ENCODE results near the gene DNER.
"Not testable (repeated sequence)": the region's sequence is repeated elsewhere in the genome, so short reads cannot be mapped to it uniquely, and the experiment has no call there.

Gene DNER, protein sequence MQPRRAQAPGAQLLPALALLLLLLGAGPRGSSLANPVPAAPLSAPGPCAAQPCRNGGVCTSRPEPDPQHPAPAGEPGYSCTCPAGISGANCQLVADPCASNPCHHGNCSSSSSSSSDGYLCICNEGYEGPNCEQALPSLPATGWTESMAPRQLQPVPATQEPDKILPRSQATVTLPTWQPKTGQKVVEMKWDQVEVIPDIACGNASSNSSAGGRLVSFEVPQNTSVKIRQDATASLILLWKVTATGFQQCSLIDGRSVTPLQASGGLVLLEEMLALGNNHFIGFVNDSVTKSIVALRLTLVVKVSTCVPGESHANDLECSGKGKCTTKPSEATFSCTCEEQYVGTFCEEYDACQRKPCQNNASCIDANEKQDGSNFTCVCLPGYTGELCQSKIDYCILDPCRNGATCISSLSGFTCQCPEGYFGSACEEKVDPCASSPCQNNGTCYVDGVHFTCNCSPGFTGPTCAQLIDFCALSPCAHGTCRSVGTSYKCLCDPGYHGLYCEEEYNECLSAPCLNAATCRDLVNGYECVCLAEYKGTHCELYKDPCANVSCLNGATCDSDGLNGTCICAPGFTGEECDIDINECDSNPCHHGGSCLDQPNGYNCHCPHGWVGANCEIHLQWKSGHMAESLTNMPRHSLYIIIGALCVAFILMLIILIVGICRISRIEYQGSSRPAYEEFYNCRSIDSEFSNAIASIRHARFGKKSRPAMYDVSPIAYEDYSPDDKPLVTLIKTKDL
- total RNA-seq = 0 to 1.5 (median 0.10) reads per million in 18 experiments

DNA sequence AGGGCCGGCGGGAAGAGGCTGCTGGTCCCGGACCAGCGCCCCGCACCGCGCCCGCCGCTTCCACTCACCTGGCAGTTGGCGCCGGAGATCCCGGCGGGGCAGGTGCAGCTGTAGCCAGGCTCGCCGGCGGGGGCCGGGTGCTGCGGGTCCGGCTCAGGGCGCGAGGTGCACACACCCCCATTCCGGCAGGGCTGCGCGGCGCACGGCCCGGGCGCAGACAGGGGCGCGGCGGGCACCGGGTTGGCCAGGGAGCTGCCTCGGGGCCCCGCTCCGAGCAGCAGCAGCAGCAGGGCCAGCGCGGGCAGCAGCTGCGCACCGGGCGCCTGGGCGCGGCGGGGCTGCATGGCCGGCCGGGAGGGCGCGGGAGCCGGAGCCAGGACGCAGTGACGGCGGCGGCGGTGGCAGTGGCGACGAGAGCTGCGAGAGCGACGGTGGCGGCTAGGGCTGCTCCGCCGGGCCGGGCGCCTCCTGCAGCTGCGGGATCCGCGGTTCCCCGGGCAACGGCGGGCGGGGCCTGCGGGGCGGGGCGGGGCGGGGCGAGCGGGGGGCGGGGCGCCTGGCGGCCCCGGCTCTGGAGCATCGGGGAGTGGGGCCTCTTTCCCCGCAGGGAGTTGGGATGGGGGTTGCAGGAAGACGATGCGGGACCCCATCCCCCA is at the start of gene DNER:
TSS of gene DNER (minus strand) at position 476 of the 656 bp plus-strand sequence. CDS start at position 344, 132 bp downstream.
- DNase-seq = no peak

- no peak for DNase-seq
Observed at GRCh38 chr2:229761663-229762062, 47.3 kb upstream of the DNER start.

- DNase-seq = not testable (repeated sequence)
Observed at GRCh38 chr2:229757462-229757861, 43.1 kb upstream of the DNER start.

- no peak for DNase-seq
Observed at GRCh38 chr2:229752970-229753729, 38.8 kb upstream of the DNER start.

DNA sequence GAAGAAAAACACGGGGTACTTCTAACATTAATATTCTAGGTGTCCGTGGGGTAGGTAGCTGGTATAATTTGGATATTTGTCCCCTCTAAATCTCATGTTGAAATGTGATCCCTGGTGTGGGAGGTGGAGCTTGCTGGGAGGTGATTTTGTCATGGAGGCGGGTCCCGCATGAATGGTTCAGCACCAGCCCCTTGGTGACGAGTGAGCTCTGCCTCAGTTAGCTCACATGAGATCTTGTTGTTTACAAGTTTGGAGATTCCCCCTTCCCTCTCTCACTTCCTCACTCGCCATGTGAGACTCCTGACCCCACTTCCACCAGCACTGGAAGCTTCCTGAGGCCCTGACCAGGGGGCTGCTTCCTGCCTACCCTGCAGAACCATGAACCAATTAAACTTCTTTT is 35.4 kb upstream of the DNER start:
- DNase-seq = peak; percentile 10 to 35

GRCh38 chr2:229748950-229749349 is 34.6 kb upstream of the DNER start:
- no peak for DNase-seq

GRCh38 chr2:229742691-229743090 is 28.3 kb upstream of the DNER start:
- not testable (repeated sequence) for DNase-seq

GRCh38 chr2:229740279-229740678 is 25.9 kb upstream of the DNER start:
- no peak for DNase-seq

DNA sequence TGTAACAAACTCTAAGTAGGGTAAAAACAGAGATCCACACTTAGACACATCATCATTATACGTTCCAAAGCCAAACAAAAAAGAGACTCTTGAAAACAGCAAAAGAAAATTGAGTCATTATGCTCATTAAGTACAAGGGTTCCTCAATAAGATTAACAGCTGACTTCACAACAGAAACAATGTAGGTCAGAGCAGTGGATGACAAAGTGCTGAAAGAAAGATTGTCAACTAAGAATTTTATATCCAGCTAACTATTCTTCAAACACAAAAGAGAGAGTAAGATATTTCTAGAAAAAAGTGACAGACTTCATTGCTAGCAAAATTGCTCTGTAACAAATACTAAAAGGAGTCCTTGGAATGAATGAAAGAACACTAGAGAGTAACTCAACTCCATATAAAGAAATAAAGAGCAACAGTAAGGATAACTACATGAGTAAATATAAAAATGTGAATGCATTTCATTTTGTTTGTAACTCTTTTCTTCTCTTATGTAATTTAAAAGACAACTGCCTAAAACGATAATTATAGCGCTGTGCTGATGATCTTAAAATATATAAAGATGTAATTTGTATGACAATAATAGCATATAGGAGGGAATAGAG is 23.8 kb upstream of the DNER start:
- no peak for DNase-seq

DNA sequence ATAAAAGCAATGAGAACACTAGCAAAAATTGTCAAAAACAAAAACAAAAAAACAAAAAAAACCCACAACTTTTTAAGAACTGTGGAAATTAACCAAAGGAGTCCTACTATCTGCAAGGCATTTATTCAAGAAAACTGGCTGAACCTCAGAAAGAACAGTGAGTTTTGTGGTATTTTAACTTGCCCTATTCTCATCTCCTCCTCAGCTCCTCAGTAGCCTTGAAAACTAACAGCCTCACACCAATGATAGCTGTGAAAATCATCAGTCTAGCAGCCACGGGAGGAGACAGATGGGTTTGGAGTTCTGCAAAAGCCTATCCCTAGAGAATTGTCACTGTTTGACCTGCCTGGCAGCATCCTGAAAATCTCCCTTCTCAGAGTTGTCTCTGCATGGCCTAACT is 20.1 kb upstream of the DNER start:
- no peak for DNase-seq

DNA sequence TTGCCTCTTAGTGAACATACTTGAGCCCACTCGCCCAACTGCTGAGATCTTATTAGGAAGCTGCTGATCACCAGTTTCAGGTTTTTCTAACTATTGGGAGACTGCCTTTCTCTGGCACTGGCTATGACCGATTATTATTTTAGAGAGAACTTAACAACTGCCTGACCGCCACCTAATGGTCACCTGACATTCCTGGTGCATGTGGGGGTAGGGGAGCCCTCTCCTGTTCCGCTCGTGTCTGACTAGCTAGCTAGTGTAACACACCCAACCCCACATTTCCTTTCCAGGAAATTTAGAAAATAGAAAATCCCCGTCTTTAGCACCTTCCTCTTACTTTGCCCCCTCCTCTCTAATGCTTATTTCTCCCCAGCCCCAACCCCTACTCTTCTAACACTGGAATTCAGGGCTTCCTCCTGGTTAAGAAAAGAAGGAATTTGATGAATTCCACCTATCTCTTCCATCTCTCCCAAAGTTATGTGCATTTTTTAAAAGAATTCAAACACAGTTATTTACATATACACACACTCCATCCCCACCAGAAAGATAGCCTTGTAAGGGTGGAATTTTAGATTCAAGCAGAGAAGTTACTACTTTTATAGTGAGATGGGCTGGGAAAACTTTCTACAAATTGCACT is 19.4 kb upstream of the DNER start:
- DNase-seq = no peak

DNA sequence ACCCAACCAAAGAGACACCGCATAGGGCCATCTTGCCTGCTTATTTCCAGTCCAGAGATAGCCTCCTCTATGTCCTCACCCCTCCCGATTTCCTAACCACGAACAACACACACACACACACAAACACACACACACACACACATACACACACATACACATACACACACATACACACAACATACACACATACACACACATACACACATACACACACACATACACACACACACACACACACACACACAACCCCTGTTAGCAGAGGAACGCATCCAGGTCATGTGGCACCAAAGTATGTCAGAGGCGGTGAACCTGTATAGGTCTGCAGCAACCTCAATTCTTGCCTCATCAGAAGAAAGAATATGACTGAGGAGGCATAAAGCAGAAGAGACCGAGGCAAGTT is 18.5 kb upstream of the DNER start:
- DNase-seq = no peak

GRCh38 chr2:229731916-229732315 is 17.6 kb upstream of the DNER start:
- no peak for DNase-seq

DNA sequence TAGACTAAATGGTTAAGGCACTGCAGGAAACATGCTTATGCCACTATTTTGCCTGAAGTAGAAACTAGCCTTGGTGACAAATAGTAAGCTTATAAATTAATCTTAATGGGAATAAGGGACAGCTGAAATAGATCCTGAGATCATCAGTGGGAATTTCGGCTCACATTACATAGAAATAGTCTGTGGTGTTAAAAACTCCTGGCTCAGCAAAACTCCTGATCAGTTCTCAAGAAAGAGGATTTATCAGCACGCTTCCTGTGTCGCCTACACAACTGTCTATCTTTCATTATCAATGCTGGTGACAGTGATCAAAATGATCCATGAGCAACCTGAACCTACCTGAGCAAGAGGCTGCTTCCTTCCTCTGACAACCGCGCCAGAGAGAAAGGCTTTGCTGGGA is 17.0 kb upstream of the DNER start:
- DNase-seq = no peak

DNA sequence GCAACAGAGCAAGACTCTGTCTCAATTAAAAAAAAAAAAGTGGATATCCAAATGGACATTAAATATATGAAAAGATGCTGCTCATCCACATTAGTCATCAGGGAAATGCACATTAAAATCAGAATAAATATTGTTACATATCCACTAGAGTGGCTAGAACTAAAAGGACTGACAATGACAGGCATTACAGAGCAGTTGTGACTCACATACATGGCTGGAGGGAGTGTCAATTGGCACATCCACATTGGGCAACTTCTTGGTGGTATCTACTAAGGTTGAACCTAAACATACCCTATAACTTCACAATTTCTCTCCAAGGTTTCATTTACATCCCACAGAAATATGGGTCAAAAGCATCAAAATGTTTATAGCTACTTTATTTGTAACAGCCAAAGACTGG is 14.0 kb upstream of the DNER start:
- DNase-seq = no peak

DNA sequence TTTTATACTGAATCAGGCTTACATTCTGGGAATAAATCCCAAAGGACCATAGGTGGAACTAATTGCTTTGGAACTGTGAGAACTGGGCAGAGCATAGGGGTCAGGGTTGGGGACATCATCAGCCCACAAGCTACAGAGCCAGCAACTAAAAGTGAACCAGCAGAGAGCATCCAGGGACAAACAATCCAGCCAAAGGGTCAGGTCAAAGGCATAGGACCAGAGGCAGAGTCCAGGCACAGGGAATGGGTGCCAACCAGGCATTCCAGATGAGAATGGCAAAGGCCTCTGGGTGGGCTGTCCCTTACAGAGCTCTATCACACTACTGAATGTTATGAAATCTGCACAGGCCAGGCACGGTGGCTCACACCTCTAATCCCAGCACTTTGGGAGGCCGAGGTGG is 12.3 kb upstream of the DNER start:
- DNase-seq = no peak

DNA sequence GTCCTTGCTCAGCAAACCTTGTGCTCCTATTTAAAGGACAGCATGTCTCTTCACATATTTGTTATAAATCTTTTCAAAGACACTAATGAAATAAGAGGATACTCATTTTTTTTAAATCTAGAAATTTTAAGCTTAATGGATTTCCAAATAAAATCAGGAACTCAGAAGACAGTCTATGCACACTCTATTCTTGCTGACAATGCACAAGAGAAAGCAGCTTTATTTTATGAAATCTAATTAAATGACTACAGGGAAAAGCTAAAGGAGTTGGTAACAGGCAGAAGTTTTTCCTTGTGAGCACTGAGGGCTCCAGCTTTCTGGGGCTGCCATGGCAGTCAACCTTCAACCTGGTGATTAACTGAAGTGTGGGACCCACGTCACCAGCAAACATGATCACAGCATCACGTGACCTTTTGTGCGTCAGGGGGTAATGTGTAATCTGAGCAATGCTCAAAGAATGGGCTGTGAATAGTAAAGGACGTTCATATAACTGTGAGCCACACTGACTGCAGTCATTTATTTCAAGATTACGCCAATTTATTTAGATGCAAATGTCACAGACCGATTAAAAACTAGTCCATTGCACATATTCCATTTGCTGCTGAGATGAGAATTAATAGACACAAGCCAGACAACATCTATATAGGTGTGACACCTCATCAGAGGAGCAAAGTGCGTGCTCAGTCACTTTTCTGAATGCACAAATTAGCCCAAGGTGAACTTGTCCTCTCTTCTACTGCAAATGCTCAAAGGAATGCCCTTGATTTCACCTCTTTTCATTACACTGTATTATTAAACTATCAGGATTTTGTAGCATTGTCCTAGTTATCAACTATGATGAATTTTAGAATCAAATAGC is 11.6 kb upstream of the DNER start:
- DNase-seq = no peak

GRCh38 chr2:229723192-229723591 is 8.8 kb upstream of the DNER start:
- DNase-seq = peak; percentile 7 to 24

DNA sequence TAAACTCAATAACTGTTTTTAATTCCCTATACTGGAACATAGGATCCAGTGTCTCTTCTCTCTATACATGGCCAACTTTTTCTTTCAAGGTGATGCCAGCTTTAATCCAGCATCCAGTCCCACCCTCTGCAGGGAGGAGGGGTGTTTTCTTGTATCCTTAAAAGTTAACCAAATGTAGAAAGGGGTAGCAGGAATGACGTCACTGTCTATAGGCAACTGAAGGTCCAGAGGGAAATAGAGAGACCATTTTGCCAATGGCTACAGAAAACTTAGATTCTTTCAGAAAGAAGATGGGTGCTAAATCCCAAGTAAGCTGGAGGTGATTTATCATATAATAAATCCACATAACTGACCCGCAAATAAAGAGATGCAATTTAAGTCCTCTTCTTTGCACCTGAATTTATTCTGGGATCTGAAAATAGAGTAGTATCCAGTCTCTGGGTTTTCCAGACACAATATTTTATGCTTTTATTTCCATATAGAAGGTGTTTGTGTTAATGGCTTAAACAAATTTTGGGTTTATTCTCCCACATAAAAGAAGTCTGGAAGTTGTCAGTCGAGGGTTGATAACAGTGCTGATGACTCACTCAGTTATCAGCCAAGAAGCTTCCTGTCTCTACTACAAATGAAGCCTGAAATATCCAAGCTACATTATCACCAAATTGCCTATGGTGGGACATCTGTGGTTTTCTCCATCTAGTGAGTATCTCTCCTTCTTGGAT is 5.7 kb upstream of the DNER start:
- no peak for DNase-seq

DNA sequence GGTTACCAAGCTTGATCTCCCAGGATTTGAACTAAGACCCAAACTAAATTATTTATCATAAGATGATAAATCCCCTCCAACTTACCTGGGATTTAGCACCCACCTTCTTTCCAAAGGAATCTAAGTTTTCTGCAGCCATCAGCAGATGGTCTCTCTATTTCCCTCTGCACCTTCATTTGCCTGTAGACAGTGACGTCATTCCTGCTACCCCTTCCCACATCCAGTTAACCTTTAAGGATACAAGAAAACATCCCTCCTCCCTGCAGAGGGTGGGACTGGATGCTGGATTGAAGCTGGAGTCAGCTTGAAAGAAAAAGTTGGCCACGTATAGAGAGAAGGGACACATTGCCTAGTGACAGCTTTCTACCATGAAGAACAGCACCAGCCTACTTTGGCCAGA is 3.7 kb upstream of the DNER start:
- DNase-seq = no peak
